Subcutaneous adipose tissue (tissue), 4 donors: ENCODE results near the gene SET. TPM values are rescaled to one million over a fixed set of nuclear protein-coding genes. Genes with fewer than 3 reads are reported as not detected.

Experiments used
- CTCF ChIP-seq: fragments of 450-650 bp; IDR thresholded peaks from one replicate; pipeline ENCODE4 v1.5.1; 2016; ENCODE audit warnings: low read depth, mild to moderate bottlenecking, control low read depth, antibody characterized with exemption, moderate library complexity
- total RNA-seq, 4 donors: library from RNA; depleted of rRNA; stranded (reverse); fragments of >200 nt; gene quantifications; one replicate each; pipeline ENCODE4 v1.1.0, GENCODE V29; 2016

The SET gene
- total RNA-seq, 4 donors from 2014 or later, result 116 to 160 (median 146) TPM

DNA sequence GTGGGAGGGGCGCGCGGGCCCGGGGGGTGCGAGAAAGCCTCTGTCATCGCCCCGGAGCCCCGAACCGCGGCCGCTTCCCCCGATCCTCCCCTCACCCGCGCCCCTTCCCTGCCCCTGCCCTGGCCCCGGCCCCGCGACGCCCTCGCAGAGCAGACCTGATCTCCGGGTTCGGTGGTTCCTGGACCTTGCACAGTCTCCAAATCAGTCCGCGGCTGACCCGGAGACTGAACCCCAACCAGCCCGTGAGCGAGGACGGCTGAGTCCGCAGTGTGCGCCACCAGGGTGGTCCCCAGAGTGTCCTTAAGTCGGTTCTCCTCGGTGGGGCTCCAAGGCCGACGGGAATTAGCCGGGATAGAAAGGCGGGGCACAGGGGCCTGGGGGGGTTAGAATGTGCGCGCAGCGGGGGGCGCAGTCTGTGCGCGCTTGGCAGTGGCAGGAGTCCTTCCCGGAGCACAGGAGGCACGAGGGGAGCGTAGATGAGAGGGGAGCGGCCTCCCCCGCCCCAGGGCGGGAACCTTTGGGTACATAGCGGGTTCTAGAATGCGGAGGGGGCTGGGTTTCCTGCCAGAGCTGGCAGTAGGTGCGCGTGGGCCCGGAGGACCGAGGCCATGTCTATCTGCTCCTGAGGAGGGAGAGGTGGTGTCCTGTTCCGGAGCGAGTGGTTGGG is 14.1 kb downstream of the SET start:
- no peak for TF ChIP-seq CTCF

- TF ChIP-seq CTCF, result no peak
These were observed 14.8 kb downstream of the SET start for GRCh38 chr9:128703616-128704355.

- TF ChIP-seq CTCF, result no peak
These were observed 15.3 kb downstream of the SET start for GRCh38 chr9:128704356-128704670.

- no peak for TF ChIP-seq CTCF
These were observed 16.3 kb downstream of the SET start for GRCh38 chr9:128705051-128705965.

DNA sequence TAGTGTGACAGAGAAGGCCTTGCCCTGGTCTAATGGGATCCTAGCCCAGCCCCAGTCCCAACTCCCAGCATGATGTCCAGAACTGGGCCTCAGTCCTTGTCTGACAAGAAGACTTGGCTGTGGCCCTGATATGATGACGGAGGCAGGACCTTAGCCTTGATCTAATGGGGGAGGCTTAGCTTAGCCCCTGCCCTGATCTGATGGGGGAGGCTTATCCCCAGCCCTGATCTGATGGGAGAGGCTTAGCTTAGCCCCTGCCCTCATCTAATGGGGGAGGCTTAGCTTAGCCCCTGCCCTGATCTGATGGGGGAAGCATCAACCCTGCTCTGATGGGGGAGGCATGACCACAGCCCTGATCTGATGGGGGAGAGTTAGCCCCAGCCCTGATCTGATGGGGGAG is 17.0 kb downstream of the SET start:
- no peak for TF ChIP-seq CTCF

DNA sequence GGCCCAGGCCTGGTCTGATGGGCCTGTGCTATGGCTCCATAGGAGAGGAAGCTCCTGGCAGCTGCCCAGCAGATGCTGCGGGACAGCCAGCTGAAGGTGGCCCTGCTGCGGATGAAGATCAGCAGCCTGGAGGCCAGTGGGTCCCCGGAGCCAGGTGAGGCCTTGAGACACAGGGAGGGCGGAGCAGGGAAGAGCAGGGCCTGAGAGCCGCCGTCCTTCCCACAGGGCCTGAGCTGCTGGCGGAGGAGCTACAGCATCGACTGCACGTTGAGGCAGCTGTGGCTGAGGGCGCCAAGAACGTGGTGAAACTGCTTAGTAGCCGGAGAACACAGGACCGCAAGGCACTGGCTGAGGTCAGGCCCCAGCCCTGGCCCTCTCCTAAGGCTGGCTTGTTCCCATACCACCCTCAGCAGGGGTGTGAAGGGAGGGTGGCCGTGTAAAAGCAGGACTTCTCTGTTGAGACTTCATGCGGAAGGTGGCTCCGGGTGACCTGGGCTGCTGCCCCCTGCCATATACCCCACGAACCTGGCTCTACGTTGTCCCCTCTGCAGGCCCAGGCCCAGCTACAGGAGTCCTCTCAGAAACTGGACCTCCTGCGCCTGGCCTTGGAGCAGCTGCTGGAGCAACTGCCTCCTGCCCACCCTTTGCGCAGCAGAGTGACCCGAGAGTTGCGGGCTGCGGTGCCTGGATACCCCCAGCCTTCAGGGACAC is 17.8 kb downstream of the SET start:
- TF ChIP-seq CTCF, result no peak
